A549 (cell line): ENCODE results near the gene ARHGAP19. TPM values are rescaled to one million over a fixed set of nuclear protein-coding genes. Genes with fewer than 3 reads are reported as not detected.

Source experiments
- ATAC-seq, 2 experiments: fragments of 200-7000 bp in 1 of 2; fragments of >200 bp in 1 of 2; cut with Nextera tagmentation in 1 of 2; cut with Tn5 transposase in 1 of 2; 3 replicates each; pipeline versions ENCODE4 v1.8.0 to v1.9.1; 2018 to 2020; ENCODE audit warnings: mild to moderate bottlenecking in 1 of 2, moderate library complexity in 1 of 2
- CTCF ChIA-PET: fragments of 300-600 bp; sonication (Branson Sonifier 250); formaldehyde crosslinking; extraction: SDS; loops from one replicate; lab custom pipeline; 2021; ENCODE audit warnings: antibody characterized with exemption, inconsistent platforms; lab: Yijun Ruan, JAX
- POLR2A ChIA-PET: fragments of 350-600 bp; formaldehyde crosslinking; extraction: SDS; loops from one replicate; lab custom pipeline; 2021; ENCODE audit warnings: antibody characterized with exemption, inconsistent platforms; lab: Yijun Ruan, JAX
- DNase-seq, 2 experiments: peaks; one replicate each; pipeline versions ENCODE4 v3.0.0 to v3.0.0-alpha.2; 2011 to 2016; ENCODE audit warnings: low read depth in 1 of 2, low spot score in 1 of 2
- FAIRE-seq: peaks from 2 replicates; lab custom pipeline; 2011; peaks lifted over from hg19 to GRCh38; lab: Jason Lieb, UNC
- H3K27ac ChIP-seq, 2 experiments: fragments of >200 bp; sonication (Bioruptor Twin); formaldehyde crosslinking; 3 replicates each; pipeline ENCODE4 v1.5.1; 2016 to 2017
- H3K4me1 ChIP-seq: fragments of >200 bp; sonication (Bioruptor Twin); formaldehyde crosslinking; 3 replicates; pipeline ENCODE4 v1.6.1; 2016
- H3K4me2 ChIP-seq: fragments of >200 bp; sonication (Bioruptor Twin); formaldehyde crosslinking; 3 replicates; pipeline ENCODE4 v1.6.1; 2016
- H3K4me3 ChIP-seq: fragments of >200 bp; sonication (Bioruptor Twin); formaldehyde crosslinking; 3 replicates; pipeline ENCODE4 v1.5.1; 2016
- H3K9me3 ChIP-seq: fragments of >200 bp; sonication (Bioruptor Twin); formaldehyde crosslinking; 3 replicates; pipeline ENCODE4 v1.6.1; 2016
- BCL3 ChIP-seq: fragments of >200 bp; sonication (Bioruptor Twin); formaldehyde crosslinking; IDR thresholded peaks from 3 replicates; pipeline ENCODE4 v1.6.1; 2016
- BHLHE40 ChIP-seq: IDR thresholded peaks from 2 replicates; pipeline ENCODE4 v1.6.1; 2012; ENCODE audit warnings: low read depth, low read length, inconsistent platforms
- CHD2 ChIP-seq: fragments of 150-350 bp; IDR thresholded peaks from 2 replicates; pipeline ENCODE4 v1.6.1; 2014; ENCODE audit warnings: low read length; ENCODE audit not compliant: partially characterized antibody
- CHD4 ChIP-seq: fragments of 200-600 bp; sonication (generic); IDR thresholded peaks from 2 replicates; pipeline ENCODE4 v1.6.1; 2016; ENCODE audit warnings: antibody characterized with exemption, mild to moderate bottlenecking, borderline replicate concordance
- E2F6 ChIP-seq: IDR thresholded peaks from 2 replicates; pipeline ENCODE4 v1.6.1; 2012; ENCODE audit warnings: low read depth, borderline replicate concordance
- EHF ChIP-seq: fragments of 250-450 bp; sonication (Bioruptor Pico); IDR thresholded peaks from 2 replicates; pipeline ENCODE4 v1.5.0; 2020; ENCODE audit warnings: mild to moderate bottlenecking
- HDAC2 ChIP-seq: fragments of 200-600 bp; sonication (generic); IDR thresholded peaks from 2 replicates; pipeline ENCODE4 v1.6.1; 2016
- HEYL ChIP-seq: fragments of 250-450 bp; sonication (Bioruptor Pico); IDR thresholded peaks from 2 replicates; pipeline ENCODE4 v1.8.0; 2021; ENCODE audit warnings: mild to moderate bottlenecking, moderate library complexity
- HOXA7 ChIP-seq: fragments of 250-450 bp; sonication (Bioruptor Pico); IDR thresholded peaks from 2 replicates; pipeline ENCODE4 v1.5.0; 2020; ENCODE audit warnings: mild to moderate bottlenecking, moderate library complexity
- JUN ChIP-seq, 2 experiments: fragments of >200 bp; sonication (Bioruptor Twin); formaldehyde crosslinking; IDR thresholded peaks; 2 replicates in 1 of 2; 3 replicates in 1 of 2; pipeline ENCODE4 v1.6.1; 2016 to 2017
- MAFK ChIP-seq: fragments of 450-650 bp; IDR thresholded peaks from 2 replicates; pipeline ENCODE4 v1.6.1; 2014; ENCODE audit not compliant: partially characterized antibody
- MAX ChIP-seq: IDR thresholded peaks from 2 replicates; pipeline ENCODE4 v1.6.1; 2012
- MYC ChIP-seq: IDR thresholded peaks from 2 replicates; pipeline ENCODE4 v1.6.1; 2012; ENCODE audit warnings: mild to moderate bottlenecking, inconsistent platforms, low read length, improper control_type of control experiment, borderline replicate concordance
- NFE2L2 ChIP-seq: fragments of 150-350 bp; conservative IDR thresholded peaks from 2 replicates; pipeline ENCODE4 v1.6.1; 2014; ENCODE audit warnings: low read length
- NR3C1 ChIP-seq: fragments of >200 bp; sonication (Bioruptor Twin); formaldehyde crosslinking; IDR thresholded peaks from 3 replicates; pipeline ENCODE4 v1.6.1; 2017
- PHF8 ChIP-seq: fragments of 200-600 bp; sonication (generic); IDR thresholded peaks from 2 replicates; pipeline ENCODE4 v1.6.1; 2016; ENCODE audit warnings: low read depth, mild to moderate bottlenecking, antibody characterized with exemption, moderate library complexity, borderline replicate concordance
- POLR2AphosphoS2 ChIP-seq: conservative IDR thresholded peaks from 2 replicates; pipeline ENCODE4 v1.6.1; 2012; ENCODE audit warnings: low read length, improper control_type of control experiment, inconsistent platforms
- RCOR1 ChIP-seq: fragments of 150-350 bp; IDR thresholded peaks from 2 replicates; pipeline ENCODE4 v1.6.1; 2014; ENCODE audit warnings: antibody characterized with exemption, low read length, low read depth
- RNF2 ChIP-seq: fragments of 200-600 bp; sonication (generic); IDR thresholded peaks from 2 replicates; pipeline ENCODE4 v1.6.1; 2016; ENCODE audit warnings: low read depth, mild to moderate bottlenecking, antibody characterized with exemption, moderate library complexity, borderline replicate concordance
- TP53 ChIP-seq: fragments of 250-450 bp; sonication (Bioruptor Pico); IDR thresholded peaks from 2 replicates; pipeline ENCODE4 v1.5.0; 2021; ENCODE audit warnings: mild to moderate bottlenecking, moderate library complexity
- ZFP36 ChIP-seq: fragments of 450-650 bp; IDR thresholded peaks from 2 replicates; pipeline ENCODE4 v1.6.1; 2014; ENCODE audit warnings: borderline replicate concordance; ENCODE audit not compliant: partially characterized antibody
- ZSCAN20 ChIP-seq: fragments of 250-450 bp; sonication (Bioruptor Pico); IDR thresholded peaks from 2 replicates; pipeline ENCODE4 v1.8.0; 2022; ENCODE audit warnings: mild to moderate bottlenecking, moderate library complexity
- WGBS: methylation state at CpG from one replicate; pipeline ENCODE4 v1.1.6; 2017; ENCODE audit errors: missing lambda C conversion rate; 5-methylcytosine and 5-hydroxymethylcytosine counted together
- polyA plus RNA-seq, 4 experiments: library from polyadenylated mRNA; depleted of rRNA in 3 of 4; stranded (reverse); fragments of >200 nt; fragmentation: RNase III in 1 of 4; extraction: RNeasy Plus Mini Kit Qiagen cat#74134 plus additional on column Dnase treatment in 1 of 4; gene quantifications; 2 replicates in 3 of 4; 3 replicates in 1 of 4; pipeline ENCODE4 v1.2.3, GENCODE V29; 2011 to 2017
- TF ChIP-seq, protein P1 (sequence below): fragments of 250-450 bp; sonication (Bioruptor Pico); IDR thresholded peaks from 2 replicates; pipeline ENCODE4 v1.5.0; 2020; ENCODE audit warnings: low read depth, mild to moderate bottlenecking, moderate library complexity
- TF ChIP-seq, protein P2 (sequence below): IDR thresholded peaks from 2 replicates; pipeline ENCODE4 v1.6.1; 2012
- TF ChIP-seq, protein P3 (sequence below): fragments of 150-350 bp; IDR thresholded peaks from 2 replicates; pipeline ENCODE4 v1.6.1; 2014; ENCODE audit warnings: low read depth, mild to moderate bottlenecking, low read length

ARHGAP19 gene
- polyA plus RNA-seq, 2 of the 4 experiments (the other 2 are of a cell fraction), result 6.0 to 11.9 TPM

- H3K9me3 ChIP-seq, result no peaks in the 10 kb centered on the region
- ChIA-PET POLR2A (no interaction called here), CTCF (interaction anchor here (1.3 to 5.6 kb wide), 3 partner anchors 10 to 186 kb away, joined by 3 to 19 read pairs (median 4); no protein-coding TSS in a partner anchor)
- H3K27ac ChIP-seq, result no peak overlapping the region
- no peak overlapping the region for H3K4me3 ChIP-seq
- 85% methylated on average over 1 of the region's 1 CpG for WGBS
- no peak for ATAC-seq
- no peak overlapping the region for H3K4me2 ChIP-seq
- no peaks in the 10 kb centered on the region for H3K4me1 ChIP-seq
- no peak for TF ChIP-seq TP53 (CRISPR knock-in tag)
- TF ChIP-seq RCOR1, result no peak
- TF ChIP-seq, protein P1, sequence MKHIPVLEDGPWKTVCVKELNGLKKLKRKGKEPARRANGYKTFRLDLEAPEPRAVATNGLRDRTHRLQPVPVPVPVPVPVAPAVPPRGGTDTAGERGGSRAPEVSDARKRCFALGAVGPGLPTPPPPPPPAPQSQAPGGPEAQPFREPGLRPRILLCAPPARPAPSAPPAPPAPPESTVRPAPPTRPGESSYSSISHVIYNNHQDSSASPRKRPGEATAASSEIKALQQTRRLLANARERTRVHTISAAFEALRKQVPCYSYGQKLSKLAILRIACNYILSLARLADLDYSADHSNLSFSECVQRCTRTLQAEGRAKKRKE, result no peak
- TF ChIP-seq BCL3, result no peak
- TF ChIP-seq MAX, result no peak
- TF ChIP-seq EHF (CRISPR knock-in tag), result no peak
- TF ChIP-seq MYC, result no peak
- no peak for TF ChIP-seq ZSCAN20 (CRISPR knock-in tag)
- no peak for TF ChIP-seq CHD4
- TF ChIP-seq CHD2, result no peak
- no peak for TF ChIP-seq E2F6
- no peak for TF ChIP-seq RNF2
- TF ChIP-seq PHF8, result no peak
- no peak for TF ChIP-seq BHLHE40
- no peak for DNase-seq
- no peak for FAIRE-seq
Observed at GRCh38 chr10:97259119-97259518, 33.3 kb downstream of the ARHGAP19 start.

GRCh38 chr10:97256356-97256755 lies 36.1 kb downstream of the ARHGAP19 start:
- FAIRE-seq, result no peak

GRCh38 chr10:97255512-97256293 lies 36.7 kb downstream of the ARHGAP19 start:
- Histone ChIP-seq H3K4me3 (no peak overlapping the region), H3K4me1 (no peaks in the 10 kb centered on the region), H3K4me2 (no peak overlapping the region), H3K27ac (no peak overlapping the region), H3K9me3 (no peaks in the 10 kb centered on the region)
- WGBS, result 63% methylated on average over 5 of the region's 5 CpGs
- CTCF ChIA-PET, result interaction anchor here (0.8 to 5.6 kb wide), 3 partner anchors 21 to 23 kb away, joined by 3 to 19 read pairs (median 11); no protein-coding TSS in a partner anchor
- FAIRE-seq, result no peak
- no peak for ATAC-seq
- no peak for DNase-seq
- POLR2A ChIA-PET, result no interaction called here
- TF ChIP-seq RNF2 (no peak), HOXA7 (CRISPR knock-in tag) (no peak), NFE2L2 (no peak), HEYL (CRISPR knock-in tag) (no peak), CHD4 (no peak), POLR2AphosphoS2 (no peak), HDAC2 (no peak), MAFK (no peak), JUN (IDR thresholded peaks at IDR 0.05) (no peak)
- TF ChIP-seq, protein P2, sequence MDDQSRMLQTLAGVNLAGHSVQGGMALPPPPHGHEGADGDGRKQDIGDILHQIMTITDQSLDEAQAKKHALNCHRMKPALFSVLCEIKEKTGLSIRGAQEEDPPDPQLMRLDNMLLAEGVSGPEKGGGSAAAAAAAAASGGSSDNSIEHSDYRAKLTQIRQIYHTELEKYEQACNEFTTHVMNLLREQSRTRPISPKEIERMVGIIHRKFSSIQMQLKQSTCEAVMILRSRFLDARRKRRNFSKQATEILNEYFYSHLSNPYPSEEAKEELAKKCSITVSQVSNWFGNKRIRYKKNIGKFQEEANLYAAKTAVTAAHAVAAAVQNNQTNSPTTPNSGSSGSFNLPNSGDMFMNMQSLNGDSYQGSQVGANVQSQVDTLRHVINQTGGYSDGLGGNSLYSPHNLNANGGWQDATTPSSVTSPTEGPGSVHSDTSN, result no peak
- TF ChIP-seq, protein P3, sequence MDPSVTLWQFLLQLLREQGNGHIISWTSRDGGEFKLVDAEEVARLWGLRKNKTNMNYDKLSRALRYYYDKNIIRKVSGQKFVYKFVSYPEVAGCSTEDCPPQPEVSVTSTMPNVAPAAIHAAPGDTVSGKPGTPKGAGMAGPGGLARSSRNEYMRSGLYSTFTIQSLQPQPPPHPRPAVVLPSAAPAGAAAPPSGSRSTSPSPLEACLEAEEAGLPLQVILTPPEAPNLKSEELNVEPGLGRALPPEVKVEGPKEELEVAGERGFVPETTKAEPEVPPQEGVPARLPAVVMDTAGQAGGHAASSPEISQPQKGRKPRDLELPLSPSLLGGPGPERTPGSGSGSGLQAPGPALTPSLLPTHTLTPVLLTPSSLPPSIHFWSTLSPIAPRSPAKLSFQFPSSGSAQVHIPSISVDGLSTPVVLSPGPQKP, result no peak
- TF ChIP-seq, protein P1, result no peak

More at GRCh38 chr10:97256356-97256755, 36.1 kb downstream of the ARHGAP19 start:
- no peak overlapping the region for H3K4me3 ChIP-seq
- CTCF ChIA-PET, result interaction anchor here (1.9 to 5.6 kb wide), 2 partner anchors 22 kb away, joined by 11 to 19 read pairs; no protein-coding TSS in a partner anchor
- DNase-seq (no peak), ATAC-seq (no peak)
- 94% methylated on average over 1 of the region's 1 CpG for WGBS
- H3K4me1 ChIP-seq, result no peaks in the 10 kb centered on the region
- TF ChIP-seq BHLHE40 (no peak), PHF8 (no peak), NR3C1 (no peak), ZFP36 (no peak)
- TF ChIP-seq, protein P1, result no peak
- no peak overlapping the region for H3K27ac ChIP-seq
- no peak overlapping the region for H3K4me2 ChIP-seq
- POLR2A ChIA-PET, result no interaction called here
- no peaks in the 10 kb centered on the region for H3K9me3 ChIP-seq
